Measurements from ENCODE around the gene KANSL2. TPM values are rescaled to one million over a fixed set of nuclear protein-coding genes. Genes with fewer than 3 reads are reported as not detected.

Gene KANSL2
- total and polyA plus RNA-seq, 2 donors (not counting 3 experiments of a cell fraction or from before 2014, with no cell fraction given) = 30.5 to 35.8 TPM

DNA sequence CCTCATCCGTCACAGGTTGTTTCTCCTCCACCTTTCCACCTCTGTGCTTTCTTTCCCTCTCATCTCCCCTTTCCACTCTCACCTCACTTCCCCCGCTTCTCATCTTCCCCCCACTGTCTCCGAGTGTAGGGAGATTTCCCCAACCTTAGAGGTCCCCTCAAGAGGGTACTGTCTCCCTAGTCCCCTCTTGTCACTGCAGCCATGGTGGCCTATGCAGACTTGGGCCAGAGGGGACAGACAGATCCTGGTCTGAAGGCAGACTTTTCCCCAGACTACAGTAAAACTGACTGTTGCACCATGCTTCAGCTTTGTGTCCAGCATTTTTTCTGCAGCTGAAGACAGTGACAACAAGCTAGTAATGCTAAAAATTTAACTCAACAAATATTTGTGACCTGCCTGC, 41.2 kb downstream of the KANSL2 start:
- no peaks in the 10 kb centered on the region for H4K20me1 ChIP-seq (replicated peaks; ENCODE audit: control insufficient read depth, extremely low read depth, insufficient read depth, low read length)
- H3K9me3 ChIP-seq (replicated peaks; ENCODE audit: control insufficient read depth, insufficient read depth, low read length) = no peaks in the 10 kb centered on the region
- CTCF ChIA-PET = no interaction called here
- no peaks in the 10 kb centered on the region for H3K4me1 ChIP-seq (ENCODE audit: control insufficient read depth, extremely low read depth, insufficient read depth, low read length)
- no peak overlapping the region for H3K27ac ChIP-seq (ENCODE audit: insufficient read depth, low read depth, low read length)
- no peak overlapping the region for H3K4me3 ChIP-seq (replicated peaks in 1 of 3; ENCODE audit: insufficient read depth in 1 of 3, low read depth in 1 of 3, low read length in 3 of 3)
- POLR2A ChIA-PET = no interaction called here
- DNase-seq (ENCODE audit: low read depth, low spot score) = no peak
- no peak overlapping the region for H3K9ac ChIP-seq (replicated peaks; ENCODE audit: extremely low read depth, insufficient read depth, low read length)
- no peaks in the 10 kb centered on the region for H3K79me2 ChIP-seq (ENCODE audit: control insufficient read depth, insufficient read depth, low read length)
- no peak for FAIRE-seq
- TF ChIP-seq POLR2A (IDR thresholded peaks at IDR 0.05; ENCODE audit: low read depth, low read length) (no peak), JUN (IDR thresholded peaks at IDR 0.05; ENCODE audit: borderline replicate concordance, insufficient read depth, insufficient read length, low read depth) (no peak), FOS (IDR thresholded peaks at IDR 0.05; ENCODE audit: borderline replicate concordance, insufficient read depth, low read length) (no peak)
- TF ChIP-seq, protein P1, sequence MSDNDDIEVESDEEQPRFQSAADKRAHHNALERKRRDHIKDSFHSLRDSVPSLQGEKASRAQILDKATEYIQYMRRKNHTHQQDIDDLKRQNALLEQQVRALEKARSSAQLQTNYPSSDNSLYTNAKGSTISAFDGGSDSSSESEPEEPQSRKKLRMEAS (IDR thresholded peaks at IDR 0.05; ENCODE audit: insufficient read depth, insufficient read length) = no peak
- TF ChIP-seq, protein P2, sequence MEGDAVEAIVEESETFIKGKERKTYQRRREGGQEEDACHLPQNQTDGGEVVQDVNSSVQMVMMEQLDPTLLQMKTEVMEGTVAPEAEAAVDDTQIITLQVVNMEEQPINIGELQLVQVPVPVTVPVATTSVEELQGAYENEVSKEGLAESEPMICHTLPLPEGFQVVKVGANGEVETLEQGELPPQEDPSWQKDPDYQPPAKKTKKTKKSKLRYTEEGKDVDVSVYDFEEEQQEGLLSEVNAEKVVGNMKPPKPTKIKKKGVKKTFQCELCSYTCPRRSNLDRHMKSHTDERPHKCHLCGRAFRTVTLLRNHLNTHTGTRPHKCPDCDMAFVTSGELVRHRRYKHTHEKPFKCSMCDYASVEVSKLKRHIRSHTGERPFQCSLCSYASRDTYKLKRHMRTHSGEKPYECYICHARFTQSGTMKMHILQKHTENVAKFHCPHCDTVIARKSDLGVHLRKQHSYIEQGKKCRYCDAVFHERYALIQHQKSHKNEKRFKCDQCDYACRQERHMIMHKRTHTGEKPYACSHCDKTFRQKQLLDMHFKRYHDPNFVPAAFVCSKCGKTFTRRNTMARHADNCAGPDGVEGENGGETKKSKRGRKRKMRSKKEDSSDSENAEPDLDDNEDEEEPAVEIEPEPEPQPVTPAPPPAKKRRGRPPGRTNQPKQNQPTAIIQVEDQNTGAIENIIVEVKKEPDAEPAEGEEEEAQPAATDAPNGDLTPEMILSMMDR (IDR thresholded peaks at IDR 0.05; ENCODE audit: extremely low read depth in 1 of 2, insufficient read depth in 1 of 2, low read depth in 1 of 2, low read length in 2 of 2) = no peak
- H3K36me3 ChIP-seq (ENCODE audit: control insufficient read depth in 2 of 2, extremely low read depth in 1 of 2, insufficient read depth in 2 of 2, low read length in 2 of 2) = no peaks in the 10 kb centered on the region
- no peak overlapping the region for H3K4me2 ChIP-seq (ENCODE audit: insufficient read depth, low read length)
- no TSS peak for BruUV-seq (replicated peaks)
- dilution Hi-C loops (cut with MboI; ENCODE audit: extremely low pct_ligation_motif_present, low sequenced_read_pairs) = no loop called here
- H2AFZ ChIP-seq (ENCODE audit: low read depth, low read length) = no peak overlapping the region
- no peaks in the 10 kb centered on the region for H3K27me3 ChIP-seq (ENCODE audit: control insufficient read depth in 2 of 2, insufficient read depth in 2 of 2, low read length in 2 of 2)
- H3K9me1 ChIP-seq (replicated peaks; ENCODE audit: control insufficient read depth, extremely low read depth, insufficient read depth, low read length) = no peaks in the 10 kb centered on the region
- intact Hi-C loops (cut with micrococcal nuclease) = no loop called here

DNA sequence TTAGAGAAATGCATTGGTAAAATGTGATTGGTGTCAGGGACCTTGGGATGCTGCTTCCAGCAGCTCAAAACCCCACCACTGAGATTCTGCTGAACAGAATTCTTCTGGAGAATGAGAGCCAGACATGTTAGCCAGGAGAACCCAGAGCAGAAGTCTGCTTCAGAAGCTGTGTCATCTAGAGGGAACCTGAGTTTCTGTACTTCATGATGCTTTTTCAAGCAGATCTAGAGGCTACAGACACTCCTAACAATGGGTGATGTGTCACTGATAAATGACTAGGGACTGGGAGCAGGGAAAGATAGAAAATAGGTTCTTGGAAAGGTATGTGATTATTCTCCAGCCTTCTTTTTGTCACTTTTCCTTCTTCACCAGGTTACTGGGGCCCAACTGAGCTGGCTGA, 41.6 kb downstream of the KANSL2 start:
- dilution Hi-C loops (cut with MboI; ENCODE audit: extremely low pct_ligation_motif_present, low sequenced_read_pairs) = no loop called here
- BruUV-seq (replicated peaks) = no TSS peak
- Histone ChIP-seq H3K4me2 (ENCODE audit: insufficient read depth, low read length) (no peak overlapping the region), H2AFZ (ENCODE audit: low read depth, low read length) (no peak overlapping the region), H3K4me1 (ENCODE audit: control insufficient read depth, extremely low read depth, insufficient read depth, low read length) (no peaks in the 10 kb centered on the region), H3K4me3 (replicated peaks in 1 of 3; ENCODE audit: insufficient read depth in 1 of 3, low read depth in 1 of 3, low read length in 3 of 3) (no peak overlapping the region), H3K27ac (ENCODE audit: insufficient read depth, low read depth, low read length) (no peak overlapping the region), H3K9me1 (replicated peaks; ENCODE audit: control insufficient read depth, extremely low read depth, insufficient read depth, low read length) (no peaks in the 10 kb centered on the region), H4K20me1 (replicated peaks; ENCODE audit: control insufficient read depth, extremely low read depth, insufficient read depth, low read length) (no peaks in the 10 kb centered on the region), H3K36me3 (ENCODE audit: control insufficient read depth in 2 of 2, extremely low read depth in 1 of 2, insufficient read depth in 2 of 2, low read length in 2 of 2) (no peaks in the 10 kb centered on the region), H3K9ac (replicated peaks; ENCODE audit: extremely low read depth, insufficient read depth, low read length) (no peak overlapping the region), H3K79me2 (ENCODE audit: control insufficient read depth, insufficient read depth, low read length) (no peaks in the 10 kb centered on the region), H3K27me3 (ENCODE audit: control insufficient read depth in 2 of 2, insufficient read depth in 2 of 2, low read length in 2 of 2) (no peaks in the 10 kb centered on the region), H3K9me3 (replicated peaks; ENCODE audit: control insufficient read depth, insufficient read depth, low read length) (no peaks in the 10 kb centered on the region)
- no peak for DNase-seq (ENCODE audit: low read depth, low spot score)
- FAIRE-seq = peak; percentile 18
- CTCF ChIA-PET = no interaction called here
- intact Hi-C loops (cut with micrococcal nuclease) = no loop called here
- TF ChIP-seq, protein P1 (IDR thresholded peaks at IDR 0.05; ENCODE audit: insufficient read depth, insufficient read length) = no peak
- TF ChIP-seq FOS (IDR thresholded peaks at IDR 0.05; ENCODE audit: borderline replicate concordance, insufficient read depth, low read length) (no peak), GATA2 (IDR thresholded peaks at IDR 0.05; ENCODE audit: insufficient read depth, insufficient read length, low read depth, low read length) (no peak), EZH2 (IDR thresholded peaks at IDR 0.05; ENCODE audit: borderline replicate concordance, low read depth, low read length, severe bottlenecking) (no peak), JUN (IDR thresholded peaks at IDR 0.05; ENCODE audit: borderline replicate concordance, insufficient read depth, insufficient read length, low read depth) (no peak), POLR2AphosphoS5 (IDR thresholded peaks at IDR 0.05; ENCODE audit: insufficient read depth, low read depth, low read length) (no peak), POLR2A (IDR thresholded peaks at IDR 0.05; ENCODE audit: low read depth, low read length) (no peak)
- TF ChIP-seq, protein P2 (IDR thresholded peaks at IDR 0.05; ENCODE audit: extremely low read depth in 1 of 2, insufficient read depth in 1 of 2, low read depth in 1 of 2, low read length in 2 of 2) = no peak
- POLR2A ChIA-PET = no interaction called here
